ENCODE measurements around the gene PLCD3.
"Not testable (repeated sequence)": the region's sequence is repeated elsewhere in the genome, so short reads cannot be mapped to it uniquely, and the experiment has no call there.

The PLCD3 gene

DNA sequence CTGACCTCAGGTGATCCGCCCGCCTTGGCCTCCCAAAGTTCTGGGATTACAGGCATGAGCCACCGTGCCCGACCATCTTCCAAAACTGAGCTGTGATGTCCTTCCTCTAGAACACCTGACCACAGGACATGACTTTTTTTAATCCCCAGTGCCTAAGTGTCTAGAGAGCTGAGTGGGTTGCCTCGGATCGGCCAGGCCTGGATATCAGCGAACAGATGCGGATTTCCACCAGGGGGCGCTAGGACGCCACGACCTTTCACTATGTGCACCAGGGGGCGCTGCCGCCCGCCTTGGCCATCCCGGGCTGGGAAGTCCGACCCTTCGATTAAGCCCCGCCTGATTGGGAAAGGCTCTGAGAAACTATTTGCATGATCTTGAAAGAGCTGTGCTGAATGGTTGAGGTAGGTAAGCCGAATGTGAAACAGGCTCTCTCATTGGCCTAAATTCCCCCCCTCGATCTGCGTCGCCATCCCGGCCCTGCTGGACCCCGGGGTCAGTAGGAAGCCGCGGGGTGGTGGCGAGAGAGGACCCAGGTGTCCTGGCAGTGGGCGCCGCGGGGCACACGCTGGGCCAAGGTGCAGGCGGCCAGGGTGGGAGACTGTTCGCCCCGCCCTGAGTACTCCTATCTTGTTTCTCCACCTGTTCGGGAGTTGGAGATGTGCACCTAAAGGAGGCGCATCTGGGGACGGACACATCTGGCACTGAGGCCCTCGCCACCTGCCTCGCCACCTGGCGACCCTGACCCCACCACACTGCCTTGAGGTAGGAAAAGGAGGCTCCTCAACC is 3.1 kb upstream of the PLCD3 start, which contains the start of gene ACBD4:
ACBD4 (plus strand) TSS at position 496 of the 786 bp plus-strand sequence. CDS start 458 bp downstream, outside the sequence.
- DNase-seq (ENCODE audit: low read depth in 2 of 2), result peak; percentile 95 to 98

DNA sequence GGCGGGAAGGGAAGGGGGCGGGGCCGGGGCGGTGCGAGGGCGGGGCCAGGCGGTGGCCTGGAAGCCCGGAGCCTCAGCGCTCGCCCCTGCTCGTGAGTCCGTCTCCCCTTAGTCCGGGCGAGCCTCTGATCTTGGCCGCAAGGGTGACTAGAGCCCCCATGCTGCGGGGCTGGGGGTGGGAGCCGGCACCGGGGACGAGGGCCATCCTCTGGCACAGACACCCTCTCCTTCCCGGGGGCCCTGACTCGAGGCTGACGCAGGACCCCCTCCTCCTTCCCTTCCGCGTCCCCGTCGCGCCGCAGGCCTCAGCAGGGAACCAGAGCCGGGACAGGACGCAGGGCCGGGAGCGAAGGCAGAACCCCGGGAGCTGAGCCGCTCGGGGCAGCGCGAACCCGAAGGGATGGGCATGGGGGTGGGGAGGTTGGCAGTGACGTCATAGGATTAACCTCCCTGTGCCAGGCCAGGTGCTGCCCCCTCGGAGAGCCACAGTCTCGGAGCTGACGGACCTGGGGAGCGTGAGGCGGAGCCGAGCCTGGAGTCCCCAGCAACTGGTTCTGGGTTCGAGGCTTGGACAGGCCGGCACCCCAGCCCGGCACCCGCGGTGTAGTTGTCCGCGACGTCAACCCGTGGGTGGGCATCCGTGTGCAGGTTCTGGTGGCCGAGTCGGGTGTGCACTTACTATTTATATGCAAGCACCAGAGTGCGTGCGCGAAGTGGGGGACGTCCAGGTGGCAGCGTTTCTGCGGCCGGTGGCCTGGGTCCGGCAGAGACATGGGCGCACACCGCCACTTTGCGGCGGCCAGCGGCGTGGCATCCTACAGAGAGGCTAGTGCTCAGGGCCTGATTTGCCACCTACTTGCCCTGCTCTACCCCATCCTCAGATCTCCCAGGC is 503 bp upstream of the PLCD3 start:
- DNase-seq (ENCODE audit: low read depth in 2 of 2), result peak; percentile 41 to 46

DNA sequence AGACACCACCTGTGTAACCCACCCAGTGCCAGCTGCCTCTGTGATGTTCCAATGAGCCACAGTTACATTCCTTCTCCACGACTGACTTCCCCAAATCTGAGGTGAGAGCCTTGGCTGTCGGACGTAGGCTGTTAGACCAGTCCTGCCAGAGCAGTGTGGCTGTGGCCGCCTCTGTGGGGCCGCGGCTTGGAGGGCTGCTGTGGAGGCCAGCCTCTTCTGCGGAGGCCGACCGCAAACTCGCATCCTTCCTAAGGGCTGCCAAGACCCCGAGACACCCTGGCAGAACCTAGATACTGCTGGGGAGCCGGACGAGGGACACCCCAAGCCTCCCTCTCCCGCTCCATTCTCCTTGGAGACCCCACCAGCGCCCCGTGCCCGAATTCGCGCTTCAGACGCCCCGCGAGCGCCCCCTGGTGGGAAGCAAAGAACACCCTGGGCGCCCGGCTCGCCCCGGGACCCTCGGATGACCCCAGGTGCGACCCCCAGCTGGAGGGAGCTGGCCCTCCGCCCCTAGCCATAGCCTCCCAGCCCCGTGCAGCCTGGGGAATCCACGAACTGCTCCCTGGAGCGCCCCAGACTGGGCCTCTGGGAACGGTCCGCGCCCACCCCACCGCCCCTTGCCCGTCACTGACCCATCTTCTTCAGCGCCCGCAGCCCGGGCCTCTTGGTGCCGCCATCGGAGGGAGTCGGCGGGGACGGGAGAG is 547 bp downstream of the PLCD3 start:
- peak in 1 of 2 experiments; percentile 50 for DNase-seq (ENCODE audit: low read depth in 2 of 2)

DNA sequence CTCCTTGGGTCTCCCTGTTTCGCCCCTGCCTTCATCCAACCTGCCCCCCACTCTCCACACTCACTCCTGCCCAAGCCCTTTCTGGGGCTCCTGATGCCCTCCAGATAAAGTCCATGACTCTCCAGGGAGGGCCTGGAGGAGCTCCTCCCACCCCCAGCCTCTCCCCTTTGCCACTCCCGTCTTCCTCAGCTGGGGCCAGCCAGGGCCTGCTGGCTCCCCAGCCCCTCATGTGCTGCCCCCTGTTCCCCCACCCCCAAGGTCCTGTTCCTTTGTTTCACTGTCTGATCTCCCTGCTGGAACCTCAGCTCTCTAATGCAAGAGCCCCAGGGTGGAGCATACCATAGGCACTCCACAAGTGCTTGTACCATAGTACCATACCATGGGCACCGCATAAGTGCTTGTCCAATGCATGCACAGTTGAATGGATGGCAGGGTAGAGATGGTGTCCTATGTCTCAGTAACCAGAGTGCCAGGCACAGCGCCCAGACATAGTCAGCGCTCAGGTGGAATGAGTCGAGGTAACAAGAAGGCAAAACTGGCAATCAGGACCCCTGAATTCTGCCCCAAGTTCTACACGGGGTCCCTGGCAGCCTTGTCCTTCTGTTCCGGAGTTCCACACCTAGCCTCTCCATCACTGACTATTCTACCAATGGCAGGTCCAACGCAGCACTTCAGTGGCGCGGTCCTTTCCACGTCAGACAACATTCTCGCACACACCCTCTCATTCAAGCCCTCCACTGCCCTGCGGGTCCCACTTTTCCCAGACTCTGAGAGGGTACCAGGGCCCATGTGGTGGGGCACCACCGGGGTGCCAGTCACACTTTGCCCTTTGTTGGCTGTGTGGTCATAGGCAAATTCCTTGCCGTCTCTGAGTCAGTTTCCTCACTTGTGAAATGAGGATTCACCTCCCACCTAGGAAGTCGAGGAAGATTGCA is 1.4 kb downstream of the PLCD3 start:
- DNase-seq (ENCODE audit: low read depth in 2 of 2), result no peak

DNA sequence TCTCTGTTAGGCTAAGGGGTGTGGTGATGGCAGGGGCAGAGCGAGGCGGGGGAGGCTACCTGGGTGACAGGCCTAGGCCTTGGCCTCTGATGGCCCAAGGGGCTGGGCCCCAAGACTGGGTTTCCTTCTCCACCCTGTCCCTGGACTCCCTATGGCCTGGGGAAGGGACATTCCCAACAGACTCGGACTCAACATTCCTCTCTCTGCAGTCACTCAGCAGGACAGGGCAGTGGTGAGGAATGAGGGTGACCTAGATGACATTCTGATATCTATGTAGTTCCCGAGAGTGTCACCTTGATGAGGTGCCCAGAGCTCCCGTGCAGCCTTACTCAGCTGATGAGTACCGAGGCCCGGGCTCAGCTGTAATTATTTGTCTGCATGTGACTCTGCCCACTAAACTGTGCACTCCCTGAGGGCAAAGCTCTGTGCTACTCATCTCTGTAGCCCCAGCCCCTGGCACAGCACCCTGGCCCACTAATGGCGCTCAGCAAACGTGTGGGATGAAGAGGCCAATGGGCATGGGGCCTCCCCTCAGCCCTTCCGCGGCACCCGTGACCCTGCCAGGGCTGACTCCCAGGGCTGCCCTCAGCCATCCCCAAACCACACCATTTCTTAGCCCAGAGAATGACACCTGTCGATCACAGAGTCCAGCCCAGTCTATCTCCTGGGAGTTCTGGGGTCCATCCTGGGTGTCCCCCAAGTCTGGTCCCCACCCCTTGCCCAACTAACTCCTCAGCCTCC is 2.2 kb downstream of the PLCD3 start:
- no peak for DNase-seq (ENCODE audit: low read depth in 2 of 2)

DNA sequence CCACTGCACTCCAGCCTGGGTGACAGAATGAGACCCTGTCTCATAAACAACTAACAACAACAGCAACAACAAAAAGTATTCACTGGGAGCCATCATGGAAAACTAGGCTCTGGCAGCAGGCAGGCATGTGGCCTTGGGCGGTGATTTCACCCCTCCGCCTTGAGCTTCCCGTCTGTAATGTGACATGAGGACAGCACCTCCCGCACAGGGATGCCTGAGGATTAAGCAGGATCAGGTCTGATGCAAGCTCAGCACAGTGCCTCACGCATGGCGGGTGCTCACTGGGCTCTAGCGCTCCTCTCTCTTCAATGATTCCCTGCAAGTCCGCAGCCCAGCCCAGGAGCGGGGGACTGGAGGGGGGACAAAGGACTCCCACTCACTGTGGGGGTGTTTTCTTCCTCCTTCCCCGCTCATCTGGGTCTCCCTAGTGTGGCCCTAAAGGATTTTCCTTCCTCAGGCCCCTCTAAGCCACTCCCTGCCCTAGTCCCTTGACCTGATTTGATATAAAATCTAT is 2.8 kb downstream of the PLCD3 start:
- DNase-seq (ENCODE audit: low read depth in 2 of 2), result no peak

DNA sequence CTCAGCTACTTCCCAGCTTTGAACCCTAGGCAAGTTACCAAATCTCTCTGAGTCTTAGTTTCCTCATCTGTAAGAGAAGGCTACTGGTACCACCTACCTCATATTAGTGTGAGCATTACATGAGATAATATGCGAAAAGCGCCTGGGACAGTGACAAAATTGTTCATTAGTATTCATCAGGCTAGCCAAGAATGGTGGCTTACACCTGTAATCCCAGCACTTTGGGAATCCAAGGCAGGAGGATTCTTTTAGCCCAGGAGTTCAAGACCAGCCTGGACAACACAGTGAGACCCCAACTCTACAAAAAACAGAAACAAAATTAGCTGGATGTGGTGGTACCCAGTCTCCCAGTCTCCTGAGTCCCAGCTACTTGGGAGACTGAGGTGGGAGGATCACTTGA is 3.3 kb downstream of the PLCD3 start:
- DNase-seq (ENCODE audit: low read depth in 2 of 2), result no peak

DNA sequence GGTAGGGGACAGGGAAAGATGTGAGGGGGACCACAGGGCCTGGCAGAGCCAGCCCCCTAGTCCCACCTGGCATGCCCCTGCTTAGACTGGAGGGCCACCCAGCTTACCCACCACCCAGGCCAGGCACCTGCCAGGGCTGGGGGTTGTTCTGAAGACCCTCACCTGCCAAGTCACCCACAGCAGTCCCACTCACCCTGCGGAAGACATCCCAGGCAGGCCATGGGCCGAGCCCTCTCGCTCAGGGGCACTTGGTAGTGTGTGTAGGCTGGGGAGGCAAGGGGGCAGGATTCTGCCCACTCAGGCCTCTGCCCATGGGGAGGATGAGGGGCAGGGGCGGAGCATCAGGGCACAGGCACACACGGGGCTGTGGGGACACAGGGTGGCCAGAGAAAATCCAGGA is 4.0 kb downstream of the PLCD3 start:
- no peak for DNase-seq (ENCODE audit: low read depth in 2 of 2)

DNA sequence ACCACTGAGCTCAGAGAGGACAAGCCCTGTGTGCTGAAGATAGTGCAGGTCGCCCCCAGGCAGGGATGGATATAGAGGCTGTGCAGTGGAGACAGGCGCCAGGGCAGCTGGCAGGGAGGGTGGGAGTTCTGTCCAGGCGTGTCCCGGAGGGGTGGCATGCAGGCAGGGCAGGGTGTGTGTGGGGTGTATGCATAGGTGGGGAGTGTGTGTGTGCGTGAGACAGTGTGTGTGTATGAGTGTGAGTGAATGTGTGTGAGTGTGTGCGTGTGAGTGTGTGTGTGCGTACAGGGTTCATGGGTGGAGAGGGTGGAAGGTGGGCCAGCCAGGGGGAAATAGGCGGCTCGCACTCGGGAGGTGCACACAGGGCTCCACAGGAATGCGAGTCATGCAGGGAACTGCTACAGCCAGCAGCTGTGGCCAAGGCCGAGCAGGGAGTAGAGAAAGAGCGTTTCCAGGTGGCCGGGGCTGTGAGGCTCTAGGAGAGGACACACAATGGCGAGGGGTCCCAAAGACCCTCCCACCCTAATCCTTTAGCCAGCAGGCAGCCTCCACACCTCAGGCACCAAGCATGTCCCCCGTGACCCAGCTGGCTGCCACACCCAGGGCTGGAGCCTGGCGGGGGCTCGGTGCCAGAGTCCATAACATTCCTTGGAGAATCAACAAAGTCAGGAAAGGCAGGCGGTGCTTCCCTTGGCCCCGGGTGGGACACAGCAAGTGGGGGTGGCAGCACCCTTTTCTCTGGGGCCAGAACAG is 4.6 kb downstream of the PLCD3 start:
- DNase-seq (ENCODE audit: low read depth in 2 of 2), result no peak

DNA sequence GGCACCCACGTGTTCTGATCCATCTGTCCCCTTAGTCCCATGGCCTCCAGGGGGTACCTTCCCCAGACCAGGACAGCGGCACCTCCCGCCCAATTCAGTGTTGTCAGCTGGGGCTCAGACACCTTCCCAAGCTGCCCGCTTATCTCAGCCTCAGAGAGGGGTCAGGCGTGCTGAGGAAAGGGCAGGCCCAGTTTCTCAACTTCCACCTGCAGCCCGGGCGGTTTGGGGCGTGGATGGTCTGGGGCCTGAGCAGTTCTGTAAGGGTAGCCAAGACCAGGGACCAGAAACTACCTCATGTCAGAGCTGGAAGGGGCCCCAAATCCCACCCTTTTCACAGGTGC is 5.1 kb downstream of the PLCD3 start:
- no peak for DNase-seq (ENCODE audit: low read depth in 2 of 2)

DNA sequence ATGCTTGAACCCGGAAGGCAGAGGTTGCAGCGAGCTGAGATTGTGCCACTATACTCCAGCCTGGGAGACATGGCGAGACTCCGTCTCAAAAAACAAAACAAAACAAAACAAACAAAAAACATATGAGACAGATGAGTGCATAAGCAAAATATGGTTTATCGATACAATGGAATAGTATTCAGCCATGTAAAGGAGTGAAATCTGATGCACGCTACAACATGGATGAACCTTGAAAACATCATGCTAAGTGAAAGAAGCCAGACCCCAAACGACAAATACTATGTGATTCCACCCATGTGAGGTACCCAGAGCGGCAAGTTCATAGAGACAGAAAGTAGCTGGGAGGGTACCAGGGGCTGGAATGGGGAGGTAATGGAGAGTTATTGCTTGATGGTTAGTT is 6.8 kb downstream of the PLCD3 start:
- DNase-seq (ENCODE audit: low read depth in 2 of 2), result no peak

DNA sequence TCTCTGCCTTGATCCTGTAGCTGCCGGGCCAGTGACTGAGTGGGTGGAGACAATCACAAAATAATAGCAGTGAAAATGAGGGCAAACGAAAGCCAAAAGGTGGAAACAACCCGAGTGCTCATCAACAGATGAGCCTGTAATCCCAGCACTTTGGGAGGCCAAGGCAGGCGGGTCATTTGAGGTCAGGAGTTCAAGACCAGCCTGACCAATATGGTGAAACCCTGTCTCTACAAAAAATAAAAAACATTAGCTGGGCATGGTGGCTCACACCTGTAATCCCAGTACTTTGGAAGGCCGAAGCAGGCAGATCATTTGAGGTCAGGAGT is 7.6 kb downstream of the PLCD3 start:
- DNase-seq (ENCODE audit: low read depth in 2 of 2), result not testable (repeated sequence)

DNA sequence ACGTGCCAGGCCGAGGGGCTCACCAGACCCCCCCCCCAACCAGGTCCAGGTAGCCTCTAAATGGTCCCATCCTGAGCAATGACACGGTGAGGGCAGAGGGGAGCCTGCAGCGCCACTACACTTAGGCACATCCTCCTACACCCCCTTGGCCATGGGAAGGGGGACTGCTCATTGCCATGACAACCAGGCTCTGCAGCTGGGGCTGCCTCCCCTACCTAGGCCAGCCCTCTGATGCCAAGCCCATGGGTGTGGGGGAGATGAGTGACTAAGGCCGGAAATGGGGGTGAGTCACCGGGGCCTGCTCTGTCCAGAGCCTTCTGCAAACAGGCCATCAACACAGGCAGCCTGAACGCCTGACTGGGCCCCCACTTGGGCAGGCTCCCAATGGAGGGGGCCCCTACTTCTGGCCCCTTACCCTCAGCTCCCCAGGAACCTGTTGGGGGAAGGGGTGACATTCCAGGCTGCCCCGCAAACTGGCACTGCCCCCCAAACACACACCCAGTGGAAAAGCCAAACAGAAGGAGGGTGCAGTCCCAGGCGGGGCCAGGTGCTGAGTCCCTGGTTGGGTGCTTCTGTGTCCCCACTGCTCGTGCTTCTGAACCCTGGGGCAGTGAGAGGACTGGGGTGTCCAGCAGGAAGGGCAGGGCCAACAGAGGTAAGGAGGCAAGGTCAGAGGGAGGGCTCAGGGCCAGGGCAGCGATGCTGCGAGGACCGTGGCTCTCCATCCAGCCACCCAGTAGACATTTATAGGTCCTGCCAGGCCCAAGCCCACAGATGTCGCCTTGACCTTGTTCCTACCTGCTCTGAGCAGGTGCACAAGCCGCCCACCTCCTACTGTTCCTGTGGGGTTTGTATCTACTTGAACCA is 8.2 kb downstream of the PLCD3 start:
- DNase-seq (ENCODE audit: low read depth in 2 of 2), result no peak

DNA sequence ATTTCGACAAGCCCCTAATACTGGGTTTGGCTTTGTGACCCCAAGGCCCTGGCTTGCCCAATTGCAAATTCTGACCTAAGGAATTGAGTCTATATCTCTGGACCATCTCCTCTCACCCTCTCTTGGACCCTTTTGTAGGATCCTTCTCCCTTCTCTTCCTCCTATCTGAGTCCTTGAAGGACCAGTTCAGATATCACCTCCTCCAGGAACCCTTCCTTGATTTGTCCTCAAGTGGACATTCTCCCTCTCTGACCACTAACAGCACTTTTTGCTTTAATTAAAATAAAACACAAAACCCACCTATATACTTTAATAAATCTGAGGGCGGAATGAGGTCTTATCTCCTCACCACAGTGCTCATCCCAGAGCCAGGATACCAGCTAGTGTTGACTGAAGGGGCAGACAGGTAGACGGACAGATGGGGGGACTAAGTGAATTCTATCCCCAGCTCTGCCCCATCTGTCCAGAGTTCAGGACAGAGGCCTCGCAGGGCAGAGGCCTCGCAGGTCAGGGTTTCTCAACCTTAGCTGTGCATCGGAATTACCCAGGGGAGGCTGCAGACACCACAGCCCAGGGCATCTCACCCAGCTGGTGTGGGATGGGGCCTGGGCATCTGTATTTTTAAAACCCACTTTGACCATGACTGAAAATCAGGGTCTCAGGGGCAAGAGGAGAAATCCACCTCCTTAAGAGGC is 9.1 kb downstream of the PLCD3 start:
- DNase-seq (ENCODE audit: low read depth in 2 of 2), result no peak

DNA sequence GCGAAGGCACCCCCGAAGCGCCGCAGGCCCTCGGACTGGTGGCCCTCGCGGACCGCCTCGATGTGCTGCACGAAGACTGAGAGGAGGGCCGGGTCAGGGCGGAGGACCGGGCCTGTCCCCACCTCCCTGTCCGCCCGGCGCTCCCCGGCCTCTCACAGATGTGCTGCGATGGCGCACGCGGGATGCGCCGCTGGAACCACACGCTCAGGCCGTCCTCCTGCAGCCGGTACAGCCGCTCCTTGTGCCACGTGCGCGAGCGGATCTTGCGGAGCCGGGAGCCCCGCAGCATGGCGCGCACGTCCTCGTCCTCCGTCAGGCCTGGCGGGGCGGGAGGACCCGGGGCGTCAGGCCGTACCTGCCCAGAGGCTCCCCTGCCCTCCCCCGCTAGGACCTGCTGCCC is 11.3 kb downstream of the PLCD3 start:
- no peak for DNase-seq (ENCODE audit: low read depth in 2 of 2)

DNA sequence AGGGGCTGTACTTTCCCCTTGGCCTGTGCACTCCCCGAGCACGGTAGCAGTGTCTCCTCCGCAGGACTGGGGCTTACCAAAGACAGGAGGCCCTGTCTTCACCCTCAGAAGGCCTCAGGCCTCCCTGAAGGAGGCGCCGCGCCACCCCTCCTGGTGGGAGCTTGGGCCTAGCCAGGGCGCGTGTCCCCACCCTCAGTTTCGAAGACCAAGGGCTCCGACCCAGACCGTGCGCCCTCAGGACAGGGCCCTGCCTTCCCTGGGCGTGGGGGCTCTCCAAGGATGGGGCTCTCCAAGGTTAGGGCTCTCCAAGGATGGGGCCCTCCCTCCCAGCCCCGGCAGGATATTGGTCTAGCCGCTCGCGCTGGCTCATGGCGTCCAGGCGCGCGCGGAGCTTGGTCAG is 11.8 kb downstream of the PLCD3 start:
- DNase-seq (ENCODE audit: low read depth in 2 of 2), result no peak

DNA sequence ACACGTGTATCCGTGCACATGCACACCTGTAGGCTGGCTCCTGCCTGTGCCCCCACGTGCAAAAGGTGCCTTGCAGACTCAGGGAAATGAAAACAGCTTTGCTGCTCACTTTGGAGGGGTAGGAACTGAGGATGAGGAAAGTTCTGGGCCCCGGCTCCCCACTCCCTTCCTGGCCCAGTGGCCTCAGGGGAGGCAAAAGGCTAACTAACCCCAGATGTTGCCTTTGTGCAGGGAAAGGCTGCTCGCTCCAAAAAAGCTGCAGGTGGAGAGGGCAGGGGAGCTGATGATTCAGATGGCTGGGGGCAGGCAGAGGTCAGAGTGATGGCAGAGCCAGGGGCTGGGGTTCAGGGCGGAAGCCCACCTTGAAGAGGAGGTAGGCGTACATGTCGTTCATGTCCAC is 12.4 kb downstream of the PLCD3 start:
- DNase-seq (ENCODE audit: low read depth in 2 of 2), result no peak

DNA sequence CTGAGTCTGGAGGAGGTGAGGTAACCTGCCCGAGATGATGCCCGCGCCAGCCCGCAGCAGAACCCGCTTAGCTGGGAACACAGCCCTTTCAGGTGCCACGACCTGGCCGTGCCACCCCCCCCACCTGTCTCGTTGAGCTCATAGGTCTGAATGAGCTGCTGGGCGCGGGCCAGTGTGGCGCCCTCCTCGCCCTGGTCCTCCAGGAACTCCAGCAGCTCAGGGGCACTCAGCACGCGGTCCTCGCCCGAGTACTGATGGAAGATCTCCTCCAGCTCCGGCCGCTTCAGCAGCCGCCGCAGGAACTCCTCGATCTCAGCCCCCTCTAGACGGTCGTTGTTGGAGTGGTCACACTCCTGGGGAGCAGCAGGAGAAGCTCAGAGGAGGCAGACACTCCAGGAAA is 13.6 kb downstream of the PLCD3 start:
- DNase-seq (ENCODE audit: low read depth in 2 of 2), result no peak
